NCI-H82 treated with DMSO at 0.1 percent for 48 hours (cell line): ENCODE results near the gene TNIK.

Experiments used
- DNase-seq: peaks from one replicate; lab custom pipeline; 2025; ENCODE audit not compliant: unreplicated experiment; lab: John Stamatoyannopoulos, UW

TNIK gene

GRCh38 chr3:171286580-171287249, 173.5 kb downstream of the TNIK start:
- no peak for DNase-seq

GRCh38 chr3:171285287-171285686, 174.9 kb downstream of the TNIK start:
- no peak for DNase-seq

GRCh38 chr3:171284308-171285075, 175.7 kb downstream of the TNIK start:
- DNase-seq: no peak

- no peak for DNase-seq
Observed at GRCh38 chr3:171283848-171284222, 176.4 kb downstream of the TNIK start.

GRCh38 chr3:171283183-171283847, 176.9 kb downstream of the TNIK start:
- DNase-seq: no peak

GRCh38 chr3:171282041-171282440, 178.2 kb downstream of the TNIK start:
- DNase-seq: no peak

- DNase-seq: no peak
Observed at GRCh38 chr3:171281256-171281992, 178.8 kb downstream of the TNIK start.

- DNase-seq: no peak
Observed at GRCh38 chr3:171279972-171280371, 180.2 kb downstream of the TNIK start.

- no peak for DNase-seq
Observed at GRCh38 chr3:171278299-171278590, 182.0 kb downstream of the TNIK start.

- DNase-seq: no peak
Observed at GRCh38 chr3:171277456-171278298, 182.5 kb downstream of the TNIK start.

GRCh38 chr3:171276923-171277322, 183.3 kb downstream of the TNIK start:
- DNase-seq: no peak

- DNase-seq: no peak
Observed at GRCh38 chr3:171274222-171274621, 186.0 kb downstream of the TNIK start.

- no peak for DNase-seq
Observed at GRCh38 chr3:171270541-171270940, 189.7 kb downstream of the TNIK start.

- DNase-seq: no peak
Observed at GRCh38 chr3:171269542-171269941, 190.7 kb downstream of the TNIK start.

GRCh38 chr3:171268677-171269076, 191.5 kb downstream of the TNIK start:
- DNase-seq: no peak

GRCh38 chr3:171267104-171267503, 193.1 kb downstream of the TNIK start:
- DNase-seq: no peak

GRCh38 chr3:171266740-171267073, 193.5 kb downstream of the TNIK start:
- no peak for DNase-seq

GRCh38 chr3:171266034-171266739, 194.0 kb downstream of the TNIK start:
- no peak for DNase-seq

- no peak for DNase-seq
Observed at GRCh38 chr3:171264758-171265157, 195.4 kb downstream of the TNIK start.

- no peak for DNase-seq
Observed at GRCh38 chr3:171262431-171262830, 197.8 kb downstream of the TNIK start.
